HepG2 (cell line): ENCODE data around the gene CLDN20. TPM values are rescaled to one million over a fixed set of nuclear protein-coding genes. Genes with fewer than 3 reads are reported as not detected.

Experiments used
- ADNP ChIP-seq: sonication (generic); formaldehyde crosslinking; IDR thresholded peaks from 2 replicates; pipeline ENCODE4 v1.4.0; 2020; ENCODE audit warnings: missing genetic modification reagents
- CEBPB ChIP-seq: IDR thresholded peaks from 2 replicates; pipeline ENCODE4 v1.6.1; 2011; ENCODE audit warnings: low read depth, low read length, improper control_type of control experiment, borderline replicate concordance
- CHD2 ChIP-seq: IDR thresholded peaks from 2 replicates; pipeline ENCODE4 v1.6.1; 2011; ENCODE audit warnings: low read depth, low read length, improper control_type of control experiment
- ESRRA ChIP-seq: sonication (generic); formaldehyde crosslinking; IDR thresholded peaks from 2 replicates; pipeline ENCODE4 v1.5.1; 2020; ENCODE audit warnings: mild to moderate bottlenecking, low read depth, missing genetic modification reagents
- FLYWCH1 ChIP-seq: sonication (generic); formaldehyde crosslinking; IDR thresholded peaks from 2 replicates; pipeline ENCODE4 v1.8.1; 2023; ENCODE audit warnings: mild to moderate bottlenecking, missing genetic modification reagents
- GPN1 ChIP-seq: sonication (generic); formaldehyde crosslinking; IDR thresholded peaks from 2 replicates; pipeline ENCODE4 v1.5.1; 2020; ENCODE audit warnings: missing genetic modification reagents, borderline replicate concordance
- KLF12 ChIP-seq: sonication (generic); formaldehyde crosslinking; IDR thresholded peaks from 2 replicates; pipeline ENCODE4 v1.4.0; 2020; ENCODE audit warnings: missing genetic modification reagents, borderline replicate concordance
- NFKBIZ ChIP-seq: IDR thresholded peaks from 2 replicates; pipeline ENCODE4 v1.6.1; 2018; ENCODE audit warnings: missing genetic modification reagents, missing compliant biosample characterization
- PAX8 ChIP-seq: sonication (generic); formaldehyde crosslinking; IDR thresholded peaks from 2 replicates; pipeline ENCODE4 v1.8.0; 2022; ENCODE audit warnings: mild to moderate bottlenecking, missing genetic modification reagents, borderline replicate concordance
- RFX3 ChIP-seq: IDR thresholded peaks from 2 replicates; pipeline ENCODE4 v1.6.1; 2016; ENCODE audit warnings: missing biosample characterization, missing genetic modification reagents
- SOX6 ChIP-seq, 2 experiments: fragments of 450-650 bp in 1 of 2; sonication (generic) in 1 of 2; formaldehyde crosslinking in 1 of 2; IDR thresholded peaks; 2 replicates each; pipeline versions ENCODE4 v1.4.0 to v1.6.1; 2017 to 2020; ENCODE audit warnings: antibody characterized with exemption in 1 of 2, mild to moderate bottlenecking in 1 of 2, missing genetic modification reagents in 1 of 2
- STAG1 ChIP-seq: sonication (generic); formaldehyde crosslinking; IDR thresholded peaks from 2 replicates; pipeline ENCODE4 v1.4.0; 2020; ENCODE audit warnings: missing genetic modification reagents
- U2AF2 ChIP-seq: fragments of 200-400 bp; formaldehyde crosslinking; IDR thresholded peaks from 2 replicates; pipeline ENCODE4 v1.6.1; 2017; ENCODE audit warnings: low read depth, mild to moderate bottlenecking, low read length
- ZFP36L2 ChIP-seq: sonication (generic); formaldehyde crosslinking; IDR thresholded peaks from 2 replicates; pipeline ENCODE4 v1.4.0; 2020; ENCODE audit warnings: missing genetic modification reagents
- ZFX ChIP-seq: sonication (generic); formaldehyde crosslinking; IDR thresholded peaks from 2 replicates; pipeline ENCODE4 v1.4.0; 2020; ENCODE audit warnings: mild to moderate bottlenecking, low read depth, missing genetic modification reagents, moderate library complexity
- ZMAT3 ChIP-seq: sonication (generic); formaldehyde crosslinking; conservative IDR thresholded peaks from 2 replicates; pipeline ENCODE4 v1.7.0; 2021; ENCODE audit warnings: missing genetic modification reagents
- ZNF264 ChIP-seq: sonication (generic); formaldehyde crosslinking; IDR thresholded peaks from 2 replicates; pipeline ENCODE4 v1.4.0; 2020; ENCODE audit warnings: missing genetic modification reagents
- ZNF552 ChIP-seq: sonication (generic); formaldehyde crosslinking; IDR thresholded peaks from 2 replicates; pipeline ENCODE4 v1.9.0; 2022; ENCODE audit warnings: missing genetic modification reagents, mild to moderate bottlenecking, borderline replicate concordance
- ZNF75D ChIP-seq: sonication (generic); formaldehyde crosslinking; IDR thresholded peaks from 2 replicates; pipeline ENCODE4 v1.8.1; 2023; ENCODE audit warnings: missing genetic modification reagents, mild to moderate bottlenecking, borderline replicate concordance
- ZNF780A ChIP-seq: sonication (generic); formaldehyde crosslinking; IDR thresholded peaks from 2 replicates; pipeline ENCODE4 v1.8.0; 2022; ENCODE audit warnings: mild to moderate bottlenecking, missing genetic modification reagents, moderate library complexity
- ZNF879 ChIP-seq: sonication (generic); formaldehyde crosslinking; IDR thresholded peaks from 2 replicates; pipeline ENCODE4 v1.8.1; 2023; ENCODE audit warnings: missing genetic modification reagents
- polyA plus RNA-seq, 8 experiments: library from polyadenylated mRNA; depleted of rRNA in 3 of 8; stranded (reverse) in 7 of 8; unstranded in 1 of 8; fragments of >200 nt; fragmentation: Illumina TruSeq in 4 of 8; extraction: Trizol in 4 of 8; gene quantifications; 2 replicates each; pipeline versions ENCODE4 v1.2.1 to v1.2.3, GENCODE V29; 2011 to 2016; ENCODE audit warnings: low read depth in 4 of 8, missing spikeins in 1 of 8, mixed read lengths in 1 of 8; ENCODE audit not compliant: insufficient read depth in 1 of 8
- total RNA-seq, 5 experiments: library from RNA; depleted of rRNA; stranded (reverse); fragments of >200 nt; fragmentation: Illumina TruSeq; extraction: Trizol; gene quantifications; 2 replicates each; pipeline ENCODE4 v1.2.3, GENCODE V29; 2016; ENCODE audit warnings: low read depth in 1 of 5
- TF ChIP-seq, protein P1 (sequence below): sonication (generic); formaldehyde crosslinking; IDR thresholded peaks from 2 replicates; pipeline ENCODE4 v1.9.0; 2021; ENCODE audit warnings: mild to moderate bottlenecking, missing genetic modification reagents
- TF ChIP-seq, protein P2 (sequence below): sonication (generic); formaldehyde crosslinking; IDR thresholded peaks from 2 replicates; pipeline ENCODE4 v1.8.1; 2023; ENCODE audit warnings: mild to moderate bottlenecking, missing genetic modification reagents

CLDN20 gene
- total and polyA plus RNA-seq, 2 of the 13 experiments (the other 11 are each of a cell fraction or from before 2014, with no cell fraction given) = not detected

GRCh38 chr6:155314092-155314772 is 50.4 kb downstream of the CLDN20 start, which contains the start of gene TFB1M (continued):
- TF ChIP-seq GPN1 (CRISPR knock-in tag) (no peak), ZFX (CRISPR knock-in tag) (peak; percentile 63), CHD2 (peak; percentile 75), PAX8 (peak; percentile 88; the same call in 1 of the 2 replicates), ZNF552 (CRISPR knock-in tag) (no peak), ZNF780A (CRISPR knock-in tag) (peak; percentile 80; the same call in 1 of the 2 replicates), FLYWCH1 (CRISPR knock-in tag) (no peak), ESRRA (CRISPR knock-in tag) (0 out of 2 replicates have a peak, but pooled peaks have one; percentile 58), ZMAT3 (CRISPR knock-in tag) (no peak; the same call in 1 of the 2 replicates), ZFP36L2 (no peak; the same call in 1 of the 2 replicates), SOX6 (IDR thresholded peaks at IDR 0.05) (no peak), SOX6 (CRISPR knock-in tag; IDR thresholded peaks at IDR 0.05) (no peak; the same call in 1 of the 2 replicates), KLF12 (CRISPR knock-in tag) (no peak), U2AF2 (no peak), CEBPB (no peak), ADNP (CRISPR knock-in tag) (no peak), ZNF879 (CRISPR knock-in tag) (no peak), STAG1 (CRISPR knock-in tag) (0 out of 2 replicates have a peak, but pooled peaks have one; percentile 1), NFKBIZ (CRISPR knock-in tag) (0 out of 2 replicates have a peak, but pooled peaks have one; percentile 30), ZNF264 (CRISPR knock-in tag) (peak; percentile 60; the same call in 1 of the 2 replicates), RFX3 (CRISPR knock-in tag) (no peak), ZNF75D (no peak)
- TF ChIP-seq, protein P1, sequence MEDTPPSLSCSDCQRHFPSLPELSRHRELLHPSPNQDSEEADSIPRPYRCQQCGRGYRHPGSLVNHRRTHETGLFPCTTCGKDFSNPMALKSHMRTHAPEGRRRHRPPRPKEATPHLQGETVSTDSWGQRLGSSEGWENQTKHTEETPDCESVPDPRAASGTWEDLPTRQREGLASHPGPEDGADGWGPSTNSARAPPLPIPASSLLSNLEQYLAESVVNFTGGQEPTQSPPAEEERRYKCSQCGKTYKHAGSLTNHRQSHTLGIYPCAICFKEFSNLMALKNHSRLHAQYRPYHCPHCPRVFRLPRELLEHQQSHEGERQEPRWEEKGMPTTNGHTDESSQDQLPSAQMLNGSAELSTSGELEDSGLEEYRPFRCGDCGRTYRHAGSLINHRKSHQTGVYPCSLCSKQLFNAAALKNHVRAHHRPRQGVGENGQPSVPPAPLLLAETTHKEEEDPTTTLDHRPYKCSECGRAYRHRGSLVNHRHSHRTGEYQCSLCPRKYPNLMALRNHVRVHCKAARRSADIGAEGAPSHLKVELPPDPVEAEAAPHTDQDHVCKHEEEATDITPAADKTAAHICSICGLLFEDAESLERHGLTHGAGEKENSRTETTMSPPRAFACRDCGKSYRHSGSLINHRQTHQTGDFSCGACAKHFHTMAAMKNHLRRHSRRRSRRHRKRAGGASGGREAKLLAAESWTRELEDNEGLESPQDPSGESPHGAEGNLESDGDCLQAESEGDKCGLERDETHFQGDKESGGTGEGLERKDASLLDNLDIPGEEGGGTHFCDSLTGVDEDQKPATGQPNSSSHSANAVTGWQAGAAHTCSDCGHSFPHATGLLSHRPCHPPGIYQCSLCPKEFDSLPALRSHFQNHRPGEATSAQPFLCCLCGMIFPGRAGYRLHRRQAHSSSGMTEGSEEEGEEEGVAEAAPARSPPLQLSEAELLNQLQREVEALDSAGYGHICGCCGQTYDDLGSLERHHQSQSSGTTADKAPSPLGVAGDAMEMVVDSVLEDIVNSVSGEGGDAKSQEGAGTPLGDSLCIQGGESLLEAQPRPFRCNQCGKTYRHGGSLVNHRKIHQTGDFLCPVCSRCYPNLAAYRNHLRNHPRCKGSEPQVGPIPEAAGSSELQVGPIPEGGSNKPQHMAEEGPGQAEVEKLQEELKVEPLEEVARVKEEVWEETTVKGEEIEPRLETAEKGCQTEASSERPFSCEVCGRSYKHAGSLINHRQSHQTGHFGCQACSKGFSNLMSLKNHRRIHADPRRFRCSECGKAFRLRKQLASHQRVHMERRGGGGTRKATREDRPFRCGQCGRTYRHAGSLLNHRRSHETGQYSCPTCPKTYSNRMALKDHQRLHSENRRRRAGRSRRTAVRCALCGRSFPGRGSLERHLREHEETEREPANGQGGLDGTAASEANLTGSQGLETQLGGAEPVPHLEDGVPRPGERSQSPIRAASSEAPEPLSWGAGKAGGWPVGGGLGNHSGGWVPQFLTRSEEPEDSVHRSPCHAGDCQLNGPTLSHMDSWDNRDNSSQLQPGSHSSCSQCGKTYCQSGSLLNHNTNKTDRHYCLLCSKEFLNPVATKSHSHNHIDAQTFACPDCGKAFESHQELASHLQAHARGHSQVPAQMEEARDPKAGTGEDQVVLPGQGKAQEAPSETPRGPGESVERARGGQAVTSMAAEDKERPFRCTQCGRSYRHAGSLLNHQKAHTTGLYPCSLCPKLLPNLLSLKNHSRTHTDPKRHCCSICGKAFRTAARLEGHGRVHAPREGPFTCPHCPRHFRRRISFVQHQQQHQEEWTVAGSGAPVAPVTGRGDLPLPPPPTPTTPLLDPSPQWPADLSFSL (CRISPR knock-in tag) = peak; percentile 82
- TF ChIP-seq, protein P2, sequence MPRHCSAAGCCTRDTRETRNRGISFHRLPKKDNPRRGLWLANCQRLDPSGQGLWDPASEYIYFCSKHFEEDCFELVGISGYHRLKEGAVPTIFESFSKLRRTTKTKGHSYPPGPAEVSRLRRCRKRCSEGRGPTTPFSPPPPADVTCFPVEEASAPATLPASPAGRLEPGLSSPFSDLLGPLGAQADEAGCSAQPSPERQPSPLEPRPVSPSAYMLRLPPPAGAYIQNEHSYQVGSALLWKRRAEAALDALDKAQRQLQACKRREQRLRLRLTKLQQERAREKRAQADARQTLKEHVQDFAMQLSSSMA (CRISPR knock-in tag) = no peak
